Measurements from ENCODE around the gene EHBP1L1. TPM values are rescaled to one million over a fixed set of nuclear protein-coding genes. Genes with fewer than 3 reads are reported as not detected.

The EHBP1L1 gene
- total and polyA plus RNA-seq, 2 of the 8 experiments (the other 6 are each of a cell fraction or from before 2014, with no cell fraction given), result 4.3 to 6.6 TPM

- Histone ChIP-seq H3K27ac (ENCODE audit: low read depth, low read length) (no peak overlapping the region), H3K4ac (replicated peaks; ENCODE audit: insufficient read length, low read depth, low read length) (no peak overlapping the region), H2AFZ (ENCODE audit: low read length) (no peak overlapping the region), H3K23ac (ENCODE audit: insufficient read length) (no peak overlapping the region), H3K9ac (replicated peaks in 1 of 4; ENCODE audit: extremely low read depth in 1 of 4, low read depth in 3 of 4, low read length in 3 of 4) (no peak overlapping the region), H3K79me1 (ENCODE audit: low read depth, low read length) (no peaks in the 10 kb centered on the region), H2BK5ac (ENCODE audit: low read depth, low read length) (no peak overlapping the region), H2BK15ac (ENCODE audit: low read length) (no peak overlapping the region), H2BK20ac (ENCODE audit: low read length) (no peak overlapping the region), H3K36me3 (ENCODE audit: control insufficient read depth in 2 of 4, insufficient read depth in 4 of 4, low read length in 3 of 4) (no peaks in the 10 kb centered on the region), H3K14ac (ENCODE audit: insufficient read length) (no peak overlapping the region), H4K5ac (ENCODE audit: insufficient read length, low read depth, low read length) (no peak overlapping the region), H3K18ac (ENCODE audit: extremely low read depth, low read length) (no peak overlapping the region), H3K9me3 (ENCODE audit: insufficient read depth in 2 of 2, low read depth in 1 of 2, low read length in 1 of 2) (no peaks in the 10 kb centered on the region), H3K27me3 (replicated peaks in 1 of 4; ENCODE audit: control insufficient read depth in 3 of 4, extremely low read depth in 1 of 4, insufficient read depth in 3 of 4, low read length in 3 of 4) (peaks cover 20 to 60% (median 46%) of the 10 kb centered on the region in 4 experiments; a peak in 6 of 7 replicates), H2BK120ac (replicated peaks; ENCODE audit: low read depth, low read length) (no peak overlapping the region), H3K79me2 (ENCODE audit: control insufficient read depth in 1 of 2, insufficient read depth in 2 of 2, low read length in 2 of 2) (no peaks in the 10 kb centered on the region), H4K91ac (replicated peaks; ENCODE audit: insufficient read length, low read length) (no peak overlapping the region), H3K4me2 (ENCODE audit: insufficient read depth in 1 of 2, low read depth in 2 of 2, low read length in 2 of 2) (no peak overlapping the region), H3K23me2 (ENCODE audit: low read depth, low read length) (peaks cover 3% of the 10 kb centered on the region; the same call in 1 of the 2 replicates), H3K4me1 (replicated peaks in 1 of 4; ENCODE audit: control insufficient read depth in 3 of 4, insufficient read depth in 4 of 4, low read length in 3 of 4) (peaks cover 0 to 12% (median 4%) of the 10 kb centered on the region in 4 experiments; a peak in 5 of 7 replicates), H3K56ac (replicated peaks; ENCODE audit: insufficient read length, low read depth, low read length) (no peak overlapping the region), H3K4me3 (ENCODE audit: extremely low read depth in 1 of 4, insufficient read depth in 2 of 4, low read depth in 3 of 4, low read length in 4 of 4) (no peak overlapping the region), H2BK12ac (ENCODE audit: low read depth, low read length) (no peak overlapping the region), H4K8ac (ENCODE audit: extremely low read depth, insufficient read depth, low read length) (no peak overlapping the region; the same call in 1 of the 2 replicates), H4K20me1 (replicated peaks in 1 of 2; ENCODE audit: control insufficient read depth in 1 of 2, insufficient read depth in 2 of 2, low read length in 2 of 2) (peaks cover 0 to 2% of the 10 kb centered on the region in 2 experiments), H2AK5ac (ENCODE audit: low read depth, low read length) (no peak overlapping the region)
- ChIA-PET CTCF (ENCODE audit: partially characterized antibody) (interaction anchor here (1.0 to 14.5 kb wide), 4 partner anchors 7 to 21 kb away, joined by 3 to 162 read pairs (median 74); partner anchors contain the start of genes FAM89B, KCNK7 and ZNRD2), POLR2A (ENCODE audit: partially characterized antibody) (interaction anchor here (1.1 to 2.1 kb wide), 2 partner anchors 18 to 21 kb away, joined by 4 to 5 read pairs; no protein-coding TSS in a partner anchor)
- WGBS, 2 experiments (ENCODE audit: extremely low coverage in 1 of 2, insufficient coverage in 1 of 2, insufficient read length in 1 of 2, insufficient replicate concordance in 2 of 2, low coverage in 1 of 2, low lambda C conversion rate in 2 of 2, missing lambda C conversion rate in 1 of 2), result 83% methylated on average over 3 of the region's 3 CpGs; no CpG with 5 or more reads in 1 of the 2 experiments
- TF ChIP-seq RAD21 (IDR thresholded peaks at IDR 0.05 in 1 of 2, conservative IDR thresholded peaks at IDR 0.05 in 1 of 2; ENCODE audit: low read depth in 2 of 2, low read length in 2 of 2) (no peak), TAF7 (optimal IDR thresholded peaks at IDR 0.05; ENCODE audit: borderline replicate concordance, low read depth, low read length) (no peak)
- FAIRE-seq, result no peak
- no peak for DNase-seq (ENCODE audit: low read depth in 1 of 2, low spot score in 2 of 2)
These were observed 6.1 kb downstream of the EHBP1L1 start for GRCh38 chr11:65581928-65582327.
